NK-92 (cell line): ENCODE measurements around the gene MGRN1.

Experiments used
- DNase-seq: peaks from one replicate; lab custom pipeline; 2025; ENCODE audit not compliant: unreplicated experiment; lab: John Stamatoyannopoulos, UW

Gene MGRN1

GRCh38 chr16:4696905-4697847, 72.5 kb downstream of the MGRN1 start:
- DNase-seq, result no peak

DNA sequence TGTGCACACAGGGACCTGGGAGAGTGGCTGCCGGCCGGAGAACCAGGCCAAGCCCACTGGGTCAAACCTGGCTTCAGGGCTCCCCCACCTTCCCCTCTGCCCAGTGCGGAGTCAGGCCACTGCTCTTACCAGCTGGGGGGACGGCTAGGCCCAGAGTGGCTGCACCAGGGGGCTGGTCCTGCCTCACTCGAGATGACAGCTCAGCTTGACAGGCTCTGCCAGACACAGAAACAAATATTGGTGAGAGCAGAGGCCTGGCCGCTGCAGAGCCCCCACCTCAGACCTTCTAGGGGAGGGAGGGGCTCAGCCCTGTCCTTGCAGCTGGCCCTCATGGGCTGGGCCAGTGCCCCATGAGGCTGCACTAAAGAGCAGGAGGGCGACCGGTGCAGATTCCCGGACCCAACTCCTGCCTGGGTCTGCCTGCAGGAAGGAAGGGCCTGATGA, 73.2 kb downstream of the MGRN1 start:
- no peak for DNase-seq

DNA sequence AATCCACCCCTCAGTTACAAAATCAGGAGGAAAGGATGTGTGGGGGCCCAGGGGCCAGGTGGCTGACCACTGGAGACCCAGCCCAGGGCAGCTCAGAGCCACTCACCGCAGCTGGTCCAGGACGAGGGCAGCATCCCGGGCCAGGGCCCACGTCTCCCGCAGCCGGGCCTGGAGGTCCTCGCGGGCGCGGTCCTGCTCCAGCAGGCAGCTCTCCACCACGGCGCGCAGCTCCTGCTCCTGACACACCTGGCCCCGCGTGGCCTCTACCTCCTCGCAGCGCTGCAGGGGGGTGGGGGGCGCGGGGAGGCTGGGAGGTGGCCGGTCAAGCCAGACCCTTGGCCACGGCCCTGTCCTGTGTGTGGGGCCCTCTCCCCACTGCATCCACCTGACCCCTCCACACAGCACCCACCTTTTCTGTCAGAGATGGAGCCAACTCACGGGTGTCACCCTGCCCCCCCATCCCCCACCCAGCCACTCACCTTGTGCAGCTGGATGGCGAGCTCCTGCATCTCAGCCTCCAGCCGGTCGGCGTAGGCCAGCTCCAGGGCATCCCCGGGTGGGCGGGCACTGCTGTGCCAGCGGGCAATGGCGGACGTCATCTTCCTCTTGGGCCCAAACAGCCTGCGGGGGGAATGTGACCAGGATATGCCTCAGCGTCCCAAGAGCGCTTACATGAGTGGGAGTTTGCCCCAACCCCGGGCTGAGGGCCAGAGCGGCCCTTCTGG, 73.9 kb downstream of the MGRN1 start:
- DNase-seq, result no peak

- DNase-seq, result no peak
These were observed 74.5 kb downstream of the MGRN1 start for GRCh38 chr16:4699046-4699556.

GRCh38 chr16:4700380-4700996, 75.9 kb downstream of the MGRN1 start:
- DNase-seq, result no peak

DNA sequence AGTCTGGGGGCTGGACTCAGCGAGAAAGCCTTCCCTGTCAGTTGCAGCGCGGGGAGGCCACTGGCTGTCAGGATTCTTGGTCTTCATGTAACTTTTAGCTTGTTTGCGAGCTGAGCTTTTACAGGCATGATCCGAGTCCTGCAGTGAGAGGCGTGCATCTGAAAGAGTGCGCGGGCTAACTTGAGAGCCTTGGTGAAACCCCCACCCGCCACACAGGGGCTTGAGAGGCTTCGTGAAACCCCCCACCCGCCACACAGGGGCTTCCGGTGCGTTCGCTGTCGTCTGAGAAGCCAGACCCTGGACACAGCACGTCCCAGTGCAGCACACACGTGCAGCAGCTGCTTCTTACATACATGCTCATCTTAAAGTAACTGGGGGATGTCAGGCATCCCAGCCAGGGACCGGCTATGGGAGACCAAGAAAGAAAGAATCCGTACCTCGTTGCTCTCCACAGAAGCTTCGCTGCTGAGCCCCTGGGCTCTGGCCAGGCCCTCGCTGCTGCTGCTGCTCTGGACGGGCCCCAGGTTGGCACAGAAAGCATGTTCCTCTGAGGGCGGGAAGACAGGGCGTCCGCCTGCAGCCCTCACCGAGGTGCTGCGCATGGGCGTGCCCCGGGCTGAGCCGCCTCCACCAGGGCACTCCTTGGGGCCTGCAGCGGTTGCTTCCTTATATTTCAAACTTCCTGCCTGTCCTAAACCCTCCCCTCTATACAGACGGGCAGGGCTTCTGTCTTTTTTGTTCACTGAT, 76.5 kb downstream of the MGRN1 start:
- no peak for DNase-seq

- DNase-seq, result no peak
These were observed 77.3 kb downstream of the MGRN1 start for GRCh38 chr16:4701791-4702465.

DNA sequence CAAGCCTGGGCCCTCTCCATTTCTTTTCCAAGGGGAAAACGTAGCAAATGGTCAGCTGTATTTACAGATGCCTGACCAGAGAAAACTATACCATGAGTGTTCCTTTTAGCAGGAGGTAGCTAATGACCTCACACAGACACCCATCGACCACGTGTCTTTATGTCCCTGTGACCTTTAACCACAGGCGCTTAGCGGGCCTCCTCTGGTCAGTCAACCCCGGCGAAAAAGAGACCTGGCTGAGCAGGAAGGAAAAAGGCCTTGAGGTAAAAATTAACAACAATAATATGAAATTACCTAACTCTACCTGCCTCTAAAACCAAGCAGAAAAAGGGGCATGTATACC, 77.8 kb downstream of the MGRN1 start:
- DNase-seq, result no peak

DNA sequence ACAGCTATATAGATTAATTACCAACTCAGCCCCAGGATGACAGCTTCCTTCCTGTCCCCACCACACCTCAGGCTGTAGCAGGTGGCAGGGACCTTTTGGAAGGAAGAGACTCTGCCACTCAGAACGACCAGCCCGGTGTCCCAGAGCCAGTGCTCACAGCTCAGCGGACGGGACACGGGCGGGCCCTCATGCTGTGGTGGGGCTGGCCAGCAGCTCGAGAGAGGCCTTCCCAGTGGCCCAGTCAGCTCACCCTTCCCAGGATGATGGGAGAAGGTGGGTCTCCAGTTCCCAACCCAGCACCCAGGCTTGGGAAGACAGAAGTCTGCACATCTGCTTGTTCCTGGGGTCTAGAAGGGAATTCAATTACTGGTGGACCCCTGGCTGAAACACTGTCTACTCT, 79.3 kb downstream of the MGRN1 start:
- no peak for DNase-seq

DNA sequence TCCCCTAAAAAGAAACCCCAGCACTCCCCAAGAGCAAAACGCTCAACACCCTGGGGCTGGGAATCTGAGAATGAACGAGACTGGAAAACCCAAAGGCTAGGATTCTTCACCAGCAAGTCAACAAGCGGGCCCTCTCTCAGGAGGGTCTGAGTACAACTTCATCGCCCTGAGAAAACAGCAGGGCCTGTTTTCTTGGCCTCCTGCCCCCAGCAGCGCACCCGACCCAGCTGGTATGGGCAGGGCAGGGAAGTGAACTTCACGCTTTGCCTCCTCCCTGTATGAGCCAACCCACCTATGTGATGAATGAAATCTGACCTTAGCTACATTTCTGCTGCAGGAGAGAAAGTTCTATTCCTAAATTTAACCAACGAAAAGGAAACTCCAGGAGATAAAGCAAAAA, 79.9 kb downstream of the MGRN1 start:
- DNase-seq, result no peak

DNA sequence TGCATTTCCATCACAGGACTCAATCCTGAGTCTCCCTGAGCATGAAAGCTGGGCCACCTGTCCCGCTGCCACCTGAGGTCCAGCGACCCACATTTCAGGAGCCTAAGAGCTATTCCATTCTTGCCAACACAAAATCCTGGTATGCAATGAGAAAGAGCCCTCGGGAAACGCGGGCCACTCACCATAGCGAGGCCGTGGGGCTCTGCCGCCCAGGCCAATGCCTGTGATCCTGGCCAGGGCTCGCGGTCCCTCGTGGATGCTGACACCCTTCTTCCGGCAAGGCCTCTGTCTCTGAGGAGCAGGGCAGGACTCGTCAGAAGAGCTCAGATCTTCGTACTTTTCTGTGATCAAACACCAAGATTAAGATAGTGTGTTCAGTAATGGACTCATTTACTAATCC, 80.3 kb downstream of the MGRN1 start:
- no peak for DNase-seq

GRCh38 chr16:4706871-4707270, 82.2 kb downstream of the MGRN1 start:
- no peak for DNase-seq

DNA sequence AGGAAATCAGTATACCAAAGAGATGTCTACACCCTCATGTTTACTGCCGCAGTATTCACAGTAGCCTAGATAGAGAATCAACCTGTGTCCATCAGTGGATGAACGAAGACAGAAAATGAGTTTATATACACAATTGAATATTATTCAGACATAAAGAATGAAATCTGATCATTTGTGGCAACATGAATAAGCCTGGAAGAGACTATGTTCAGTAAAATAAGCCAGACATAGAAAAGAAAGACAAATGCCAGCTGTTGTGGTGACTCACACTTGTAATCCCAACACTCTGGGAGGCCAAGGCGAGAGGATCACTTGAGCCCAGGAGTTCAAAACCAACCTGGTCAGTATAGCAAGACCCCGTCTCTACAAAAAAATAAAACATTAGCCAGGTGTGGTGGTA, 84.9 kb downstream of the MGRN1 start:
- DNase-seq, result no peak

DNA sequence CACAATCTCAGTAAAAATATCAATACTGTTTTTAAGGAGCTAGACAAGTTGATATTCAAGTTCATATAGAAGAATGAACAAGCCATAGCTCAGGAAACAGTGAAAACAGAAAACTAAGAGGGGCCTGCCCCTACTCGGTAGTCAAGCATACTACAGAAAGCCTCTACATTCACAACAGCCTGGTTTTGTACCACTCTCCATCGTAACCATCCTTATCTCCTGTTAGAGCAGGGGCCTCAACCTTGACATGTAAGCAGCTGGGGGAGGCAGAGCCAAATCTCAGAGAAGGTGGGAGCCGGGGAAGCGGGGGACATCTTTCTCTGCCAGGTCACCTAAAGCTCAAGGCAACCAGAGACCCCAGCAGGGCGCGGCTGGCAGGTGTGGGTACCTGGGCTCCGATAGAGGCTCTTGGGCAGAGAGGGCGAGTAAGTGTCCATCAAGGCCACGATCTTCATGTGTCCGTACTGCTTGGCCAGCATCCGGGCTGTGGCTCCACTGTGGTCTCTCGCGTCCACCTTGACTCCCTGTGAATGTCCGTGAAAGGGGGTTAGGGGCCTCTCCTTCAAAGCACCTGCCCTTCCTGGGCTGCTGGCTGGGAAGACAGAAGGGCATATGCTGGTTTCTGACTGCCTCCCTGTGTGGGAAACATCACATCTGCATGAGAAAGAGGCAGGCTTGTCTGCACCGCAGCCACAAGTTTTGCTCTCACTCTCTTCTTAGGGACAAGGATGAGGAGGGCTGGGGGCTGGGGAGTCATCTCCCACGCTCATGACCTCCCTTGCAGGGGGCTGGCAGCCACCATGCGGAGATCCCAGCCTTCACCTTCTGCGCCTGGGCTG, 89.3 kb downstream of the MGRN1 start:
- no peak for DNase-seq

- no peak for DNase-seq
These were observed 90.4 kb downstream of the MGRN1 start for GRCh38 chr16:4714996-4715395.

GRCh38 chr16:4718466-4718865, 93.8 kb downstream of the MGRN1 start:
- no peak for DNase-seq

- DNase-seq, result no peak
These were observed 98.6 kb downstream of the MGRN1 start for GRCh38 chr16:4723071-4723767.

GRCh38 chr16:4724661-4725270, 100.1 kb downstream of the MGRN1 start:
- no peak for DNase-seq
